KG1 (cell line): Measurements from ENCODE around the gene AAK1.
A peak's percentile ranks its signal among the peaks of the same experiment; 100 is the strongest.
"Not testable (repeated sequence)": the region's sequence is repeated elsewhere in the genome, so short reads cannot be mapped to it uniquely, and the experiment has no call there.

ENCODE experiments used
- DNase-seq: peaks from one replicate; lab custom pipeline; 2025; lab: John Stamatoyannopoulos, UW

AAK1 gene

GRCh38 chr2:69597843-69598610 is 45.5 kb downstream of the AAK1 start:
- no peak for DNase-seq

GRCh38 chr2:69597105-69597504 is 46.4 kb downstream of the AAK1 start:
- no peak for DNase-seq

- DNase-seq, result no peak
These were observed 49.2 kb downstream of the AAK1 start for GRCh38 chr2:69594341-69594740.

- no peak for DNase-seq
These were observed 51.0 kb downstream of the AAK1 start for GRCh38 chr2:69592511-69592910.

DNA sequence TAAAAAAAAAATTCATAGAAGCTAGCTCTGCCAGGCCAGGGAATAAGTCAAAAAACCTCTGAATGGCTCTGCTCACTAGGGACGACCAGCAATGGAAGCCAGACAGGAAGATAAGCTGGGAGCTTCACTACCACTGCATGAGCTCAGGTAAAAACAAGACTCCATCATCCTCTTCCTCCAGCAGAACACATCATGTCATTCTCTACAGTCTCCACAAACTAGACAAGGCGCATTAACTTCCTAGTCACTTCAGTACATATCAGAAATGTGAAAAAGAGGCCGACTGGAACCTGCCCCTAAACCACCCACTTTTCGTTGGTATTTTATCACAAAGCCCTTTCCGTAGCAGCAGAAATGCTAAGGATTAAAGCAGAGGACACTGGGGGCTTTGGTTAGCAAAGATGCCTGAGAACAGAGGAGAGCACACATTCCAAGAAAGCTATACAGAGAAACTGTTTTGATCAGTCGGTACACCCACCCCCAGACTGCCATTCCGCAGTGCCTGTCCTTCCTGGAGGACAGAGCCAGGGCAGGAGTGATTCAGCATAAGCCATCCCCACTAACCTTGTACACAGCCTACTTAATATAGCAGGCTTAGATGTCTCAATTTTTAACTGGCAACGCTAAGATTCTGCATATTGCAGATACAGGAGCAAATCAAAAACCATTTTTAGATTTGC is 53.4 kb downstream of the AAK1 start:
- no peak for DNase-seq

- DNase-seq, result no peak
These were observed 54.6 kb downstream of the AAK1 start for GRCh38 chr2:69588945-69589344.

DNA sequence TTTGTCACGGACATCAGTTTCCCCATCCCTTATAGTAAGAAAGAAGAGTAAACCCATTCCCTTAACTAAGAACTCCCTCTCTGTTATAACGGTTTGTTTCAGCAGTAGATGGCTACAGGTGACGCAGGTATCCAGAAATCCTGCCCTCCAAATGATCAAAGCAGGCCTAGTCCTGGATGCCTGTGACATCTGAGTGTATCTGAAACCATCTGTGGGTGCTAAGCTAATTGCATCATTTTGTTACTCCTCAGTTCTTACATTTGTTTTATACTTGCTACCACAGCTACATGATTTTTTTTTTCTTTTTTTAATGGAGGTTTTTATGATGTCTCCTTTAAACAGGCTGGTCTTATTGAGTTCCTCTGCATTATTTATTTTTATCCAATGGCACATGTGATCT is 55.1 kb downstream of the AAK1 start:
- DNase-seq, result no peak

- DNase-seq, result no peak
These were observed 57.5 kb downstream of the AAK1 start for GRCh38 chr2:69585855-69586555.

- no peak for DNase-seq
These were observed 59.2 kb downstream of the AAK1 start for GRCh38 chr2:69584127-69584889.

GRCh38 chr2:69583321-69583833 is 60.2 kb downstream of the AAK1 start:
- no peak for DNase-seq

DNA sequence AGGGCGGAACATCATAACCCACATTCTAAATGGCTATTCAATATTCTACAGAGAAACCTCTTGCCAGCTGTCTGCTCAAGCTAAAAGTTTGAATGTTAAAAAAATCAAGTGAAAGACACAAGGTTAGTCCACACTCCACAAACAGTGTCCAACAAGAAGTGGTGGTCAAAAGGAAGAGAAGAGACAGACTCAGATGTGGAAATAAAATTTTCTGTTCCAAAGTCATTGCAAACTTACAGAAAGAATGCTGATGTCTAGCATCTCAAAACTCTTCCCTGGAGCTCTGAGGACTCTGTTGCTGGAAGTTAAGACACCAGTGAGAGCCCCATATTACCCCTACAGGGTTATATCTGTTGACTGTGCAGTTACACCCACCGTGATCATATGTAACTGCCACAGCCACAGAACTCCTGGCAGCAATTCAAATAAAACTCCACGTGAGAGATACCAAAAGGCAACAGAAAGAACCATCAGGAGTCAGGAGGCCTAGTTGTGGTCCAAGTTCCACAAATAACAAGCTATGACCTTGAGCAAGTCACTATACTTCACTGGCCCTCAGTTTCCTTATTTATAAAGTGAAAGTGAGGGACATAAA is 60.9 kb downstream of the AAK1 start:
- peak; percentile 47 for DNase-seq

DNA sequence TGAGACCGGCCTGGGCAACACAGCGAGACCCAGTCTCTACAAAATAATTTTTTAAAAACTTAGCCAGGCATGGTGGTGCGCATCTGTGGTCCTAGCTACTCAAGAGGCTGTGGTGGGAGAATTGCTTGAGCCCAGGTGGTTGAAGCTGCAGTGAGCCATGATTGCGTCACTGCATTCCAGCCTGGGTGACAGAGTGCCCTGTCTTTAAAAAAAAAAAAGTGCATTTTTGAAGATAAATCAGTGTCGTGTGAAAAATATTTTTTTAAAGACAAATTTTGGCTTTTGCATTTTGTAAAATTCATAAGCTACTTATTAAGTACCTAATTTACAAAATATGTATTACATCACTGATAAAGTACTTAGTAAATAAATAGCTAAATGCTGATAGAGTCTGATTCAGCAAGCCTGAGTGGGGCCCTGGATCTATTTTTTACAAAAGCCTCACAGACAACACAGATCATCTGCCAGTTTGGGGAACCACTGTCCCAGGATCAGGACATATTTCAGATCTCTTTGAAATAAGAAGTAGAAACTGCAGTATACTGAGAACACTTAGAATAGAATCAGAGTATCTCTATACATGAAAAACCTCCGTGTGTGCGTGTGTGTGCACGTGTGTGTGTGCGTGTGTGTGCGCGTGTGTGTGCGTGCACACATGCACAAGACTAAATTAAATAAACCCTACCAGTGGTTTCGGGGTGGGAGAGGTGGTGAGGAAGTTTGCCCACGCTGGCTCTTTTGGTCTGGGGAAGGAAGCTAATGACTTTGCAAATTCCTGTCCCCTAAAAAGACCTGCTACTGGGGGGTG is 61.6 kb downstream of the AAK1 start:
- DNase-seq, result peak; percentile 55

- DNase-seq, result no peak
These were observed 63.1 kb downstream of the AAK1 start for GRCh38 chr2:69580486-69580885.

GRCh38 chr2:69579536-69579935 is 64.0 kb downstream of the AAK1 start:
- DNase-seq, result no peak

GRCh38 chr2:69578198-69578540 is 65.4 kb downstream of the AAK1 start:
- no peak for DNase-seq

DNA sequence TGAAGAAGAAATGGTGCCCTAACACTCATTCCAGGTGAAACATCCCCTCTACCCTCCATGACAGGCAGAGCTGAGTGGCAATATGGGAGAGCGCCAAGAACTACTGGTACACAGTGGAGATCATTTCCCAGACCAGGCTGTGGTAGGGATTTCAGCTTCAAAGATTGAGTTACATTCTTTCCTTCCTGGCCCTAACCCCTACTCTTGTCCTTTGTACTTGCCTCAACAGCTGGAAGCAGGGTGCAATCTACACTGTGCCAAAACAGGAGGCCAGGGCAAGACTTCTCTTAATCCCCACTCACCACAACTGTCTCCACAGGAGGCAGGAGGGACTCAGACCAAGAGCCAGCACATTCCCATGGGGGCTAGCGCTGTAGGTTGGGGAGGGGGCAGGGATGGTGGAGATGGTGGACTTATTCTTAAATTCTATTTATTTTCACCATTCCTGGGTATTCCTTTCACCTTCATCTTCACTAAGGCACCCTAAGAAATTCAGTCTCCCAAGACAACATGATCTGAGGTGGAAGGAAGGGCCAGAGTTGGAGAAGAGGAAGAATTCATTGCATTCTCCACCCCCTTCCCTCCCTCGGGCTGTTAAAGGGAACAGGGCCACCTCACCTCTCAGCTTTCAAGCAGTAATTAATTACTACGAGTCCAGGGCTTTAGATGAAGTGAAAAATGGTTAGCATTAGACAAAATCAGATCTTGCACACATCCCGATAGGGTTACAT is 65.9 kb downstream of the AAK1 start:
- DNase-seq, result no peak

- DNase-seq, result no peak
These were observed 66.7 kb downstream of the AAK1 start for GRCh38 chr2:69576880-69577279.

GRCh38 chr2:69575926-69576325 is 67.6 kb downstream of the AAK1 start:
- no peak for DNase-seq

DNA sequence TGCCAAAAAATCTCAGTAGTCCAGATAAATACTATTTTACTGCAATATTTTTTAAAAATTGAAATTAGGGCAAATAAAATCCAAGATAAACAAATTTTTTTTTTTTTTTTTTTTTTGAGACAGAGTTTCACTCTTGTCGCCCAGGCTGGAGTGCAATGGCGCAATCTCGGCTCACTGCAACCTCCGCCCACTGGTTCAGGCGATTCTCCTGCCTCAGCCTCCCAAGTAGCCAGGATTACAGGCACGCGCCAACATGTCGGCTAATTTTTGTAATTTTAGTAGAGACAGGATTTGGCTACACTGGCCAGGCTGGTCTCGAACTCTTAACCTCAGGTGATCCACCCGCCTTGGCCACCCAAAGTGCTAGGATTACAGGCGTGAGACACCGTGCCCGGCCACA is 68.2 kb downstream of the AAK1 start:
- not testable (repeated sequence) for DNase-seq

DNA sequence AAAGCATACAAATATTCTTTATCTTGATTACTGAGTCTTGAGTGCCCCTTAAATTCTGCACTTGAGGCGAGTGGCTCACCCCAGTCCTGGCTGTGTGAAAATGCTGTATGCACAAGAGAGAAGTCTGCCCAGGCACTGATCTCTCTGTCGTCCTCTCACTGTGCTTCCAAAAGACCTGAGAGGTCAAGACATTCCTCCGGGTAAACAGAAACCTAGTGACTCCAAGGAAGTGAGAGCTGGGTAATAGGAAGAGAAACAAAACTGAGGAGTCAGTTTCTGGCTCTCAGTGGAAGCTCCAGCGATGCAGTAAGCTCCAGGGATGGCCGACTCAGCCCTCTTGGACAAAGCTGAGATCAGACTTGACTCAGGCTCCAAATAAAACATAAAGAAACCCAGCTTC is 70.9 kb downstream of the AAK1 start:
- DNase-seq, result no peak
